Fibroblast of the aortic adventitia (primary cell): ENCODE data around the gene HIGD2A. TPM values are rescaled to one million over a fixed set of nuclear protein-coding genes. Genes with fewer than 3 reads are reported as not detected.
"Not testable (repeated sequence)": the region's sequence is repeated elsewhere in the genome, so short reads cannot be mapped to it uniquely, and the experiment has no call there.

ENCODE experiments used
- DNase-seq: peaks from one replicate; pipeline ENCODE4 v3.0.0-alpha.2; 2010; ENCODE audit warnings: low read depth
- H3K4me3 ChIP-seq: 2 replicates; pipeline ENCODE4 v1.5.1; 2011; ENCODE audit warnings: low read depth, mild to moderate bottlenecking, control low read depth, low read length, moderate library complexity
- CTCF ChIP-seq: IDR thresholded peaks from 2 replicates; pipeline ENCODE4 v1.5.1; 2011; ENCODE audit warnings: mild to moderate bottlenecking, low read length, control low read depth, inconsistent platforms; ENCODE audit not compliant: insufficient read depth
- total RNA-seq: library from RNA; depleted of rRNA; stranded (reverse); fragments of >200 nt; gene quantifications from 2 replicates; pipeline ENCODE4 v1.2.3, GENCODE V29; 2012; ENCODE audit warnings: low replicate concordance

HIGD2A gene
- total RNA-seq, 1 donor = 51.9 TPM

GRCh38 chr5:176405656-176406435 is 17.3 kb downstream of the HIGD2A start:
- H3K4me3 ChIP-seq = no peak overlapping the region
- no peak for DNase-seq
- no peak for TF ChIP-seq CTCF

GRCh38 chr5:176406436-176407052 is 18.0 kb downstream of the HIGD2A start:
- no peak for TF ChIP-seq CTCF
- DNase-seq = no peak
- no peak overlapping the region for H3K4me3 ChIP-seq

GRCh38 chr5:176407456-176408251 is 19.1 kb downstream of the HIGD2A start:
- TF ChIP-seq CTCF = no peak
- DNase-seq = peak; percentile 59

GRCh38 chr5:176408252-176408573 is 19.7 kb downstream of the HIGD2A start:
- DNase-seq, H3K4me3 ChIP-seq: not testable (repeated sequence)

More at GRCh38 chr5:176407456-176408251, 19.1 kb downstream of the HIGD2A start:
- H3K4me3 ChIP-seq = no peak overlapping the region

GRCh38 chr5:176408590-176408989 is 20.0 kb downstream of the HIGD2A start:
- no peak for DNase-seq
- no peak overlapping the region for H3K4me3 ChIP-seq
- no peak for TF ChIP-seq CTCF

GRCh38 chr5:176409765-176410164 is 21.2 kb downstream of the HIGD2A start:
- TF ChIP-seq CTCF = no peak
- no peak for DNase-seq
- no peak overlapping the region for H3K4me3 ChIP-seq
